ENCODE data around the gene PGA3. TPM values are rescaled to one million over a fixed set of nuclear protein-coding genes. Genes with fewer than 3 reads are reported as not detected.
"Not testable (repeated sequence)": the region's sequence is repeated elsewhere in the genome, so short reads cannot be mapped to it uniquely, and the experiment has no call there.

PGA3 gene
- total RNA-seq, 6 experiments from 2014 or later: 0.21 to 0.37 (median 0.24) TPM; not detected in 1

DNA sequence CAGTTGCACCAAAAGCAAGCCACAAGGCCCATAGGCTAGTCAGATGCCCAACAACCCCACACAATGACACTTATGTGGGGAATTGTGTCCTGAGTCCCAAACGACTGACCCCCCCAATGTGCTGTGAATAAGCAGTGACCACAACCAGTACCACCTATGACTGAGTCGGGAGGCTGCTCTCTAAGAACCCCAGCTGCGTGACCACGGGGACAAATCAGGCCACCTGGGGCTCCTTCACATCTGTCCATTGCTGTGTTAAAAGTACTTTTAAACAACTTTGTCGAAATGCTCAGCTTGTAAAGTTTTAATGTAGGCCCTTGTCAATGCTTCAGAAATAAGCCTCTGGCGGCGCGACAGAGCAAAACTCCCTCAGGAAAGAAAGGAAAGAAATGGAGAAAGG is 37.0 kb downstream of the PGA3 start:
- not testable (repeated sequence) for H3K4me1 Mint-ChIP-seq (ENCODE audit: low read depth); H3K36me3 Mint-ChIP-seq (ENCODE audit: low read depth); H3K9me3 Mint-ChIP-seq; H3K27ac Mint-ChIP-seq; H3K4me3 Mint-ChIP-seq; H3K27me3 Mint-ChIP-seq (ENCODE audit: insufficient read depth); DNase-seq

DNA sequence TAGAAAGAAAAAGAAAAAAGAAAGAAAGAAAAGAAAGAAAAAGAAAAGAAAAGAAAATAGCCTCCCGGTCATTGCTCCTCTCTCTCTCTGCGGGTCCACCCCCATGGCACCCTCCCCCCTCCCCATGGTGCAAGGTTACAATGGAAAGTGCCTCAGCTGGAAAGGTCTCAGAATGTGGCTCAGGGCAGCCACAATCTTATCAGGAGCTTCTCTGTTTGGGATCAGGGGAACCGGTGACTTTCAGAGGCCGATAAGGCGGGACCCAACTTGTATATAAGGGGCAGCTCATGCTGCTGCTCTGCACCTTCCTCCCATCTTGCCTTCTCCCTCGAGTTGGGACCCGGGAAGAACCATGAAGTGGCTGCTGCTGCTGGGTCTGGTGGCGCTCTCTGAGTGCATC is 37.6 kb downstream of the PGA3 start, which contains the start of gene PGA5:
TSS of gene PGA5 (plus strand) at position 301 of the 400 bp plus-strand sequence. CDS start at position 353, 52 bp downstream.
- H3K4me1 Mint-ChIP-seq (ENCODE audit: low read depth); H3K27ac Mint-ChIP-seq; H3K27me3 Mint-ChIP-seq (ENCODE audit: insufficient read depth): not testable (repeated sequence)

DNA sequence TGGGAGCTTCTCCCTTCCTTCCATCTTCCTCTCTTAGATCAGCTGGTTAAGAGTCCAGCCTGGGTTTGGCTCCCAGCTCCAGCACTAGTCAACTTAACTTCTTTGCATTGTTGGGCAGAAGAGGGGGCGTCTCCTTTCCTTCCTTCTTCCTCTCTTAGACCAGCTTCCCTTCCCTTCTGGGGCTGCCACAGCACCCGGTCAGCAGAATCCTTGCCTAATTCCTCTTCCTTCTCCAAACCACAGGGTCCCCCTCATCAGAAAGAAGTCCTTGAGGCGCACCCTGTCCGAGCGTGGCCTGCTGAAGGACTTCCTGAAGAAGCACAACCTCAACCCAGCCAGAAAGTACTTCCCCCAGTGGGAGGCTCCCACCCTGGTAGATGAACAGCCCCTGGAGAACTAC is 38.2 kb downstream of the PGA3 start:
- not testable (repeated sequence) for H3K27me3 Mint-ChIP-seq (ENCODE audit: insufficient read depth); H3K4me1 Mint-ChIP-seq (ENCODE audit: low read depth); H3K27ac Mint-ChIP-seq; H3K4me3 Mint-ChIP-seq; H3K9me3 Mint-ChIP-seq; DNase-seq; H3K36me3 Mint-ChIP-seq (ENCODE audit: low read depth)

More for the DNA sequence above, 37.6 kb downstream of the PGA3 start, which contains the start of gene PGA5:
- not testable (repeated sequence) for H3K36me3 Mint-ChIP-seq (ENCODE audit: low read depth); DNase-seq; H3K4me3 Mint-ChIP-seq; H3K9me3 Mint-ChIP-seq

DNA sequence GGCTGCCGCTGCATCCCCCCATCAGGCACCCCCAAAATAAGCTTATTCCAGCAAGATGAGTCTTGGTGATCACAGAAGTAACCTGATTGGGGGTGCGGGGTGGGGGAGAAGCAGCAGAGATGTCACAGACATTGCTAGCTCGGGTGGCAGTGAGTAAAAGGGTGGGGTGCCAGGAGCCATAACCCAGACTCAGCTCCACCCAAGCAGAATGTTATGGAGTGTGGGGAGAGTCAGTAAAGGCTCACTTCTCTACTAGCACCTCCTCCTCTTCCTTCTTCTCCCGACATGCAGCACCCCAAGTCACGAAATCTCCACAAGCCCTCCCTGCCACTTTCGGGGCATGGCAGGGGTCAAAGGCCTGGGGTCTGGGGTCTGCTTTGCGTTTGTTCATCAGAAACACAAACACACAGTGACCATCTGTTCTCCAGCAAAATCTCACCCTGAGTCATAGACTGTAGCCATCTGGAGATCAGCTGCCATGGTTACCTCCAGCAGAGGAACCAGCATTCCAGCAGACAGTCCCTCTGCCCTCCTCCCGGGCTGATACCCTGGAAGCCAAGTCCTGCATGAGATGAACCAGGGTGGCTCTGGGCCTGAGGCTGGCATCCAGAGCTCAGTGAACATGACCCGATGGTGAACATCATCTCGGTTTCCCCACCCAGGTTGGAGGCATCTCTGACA is 42.1 kb downstream of the PGA3 start:
- H3K4me3 Mint-ChIP-seq; DNase-seq; H3K9me3 Mint-ChIP-seq; H3K27ac Mint-ChIP-seq; H3K36me3 Mint-ChIP-seq (ENCODE audit: low read depth); H3K4me1 Mint-ChIP-seq (ENCODE audit: low read depth): not testable (repeated sequence)
- peaks cover 25% of the 10 kb centered on the region for H3K27me3 Mint-ChIP-seq (ENCODE audit: insufficient read depth)

DNA sequence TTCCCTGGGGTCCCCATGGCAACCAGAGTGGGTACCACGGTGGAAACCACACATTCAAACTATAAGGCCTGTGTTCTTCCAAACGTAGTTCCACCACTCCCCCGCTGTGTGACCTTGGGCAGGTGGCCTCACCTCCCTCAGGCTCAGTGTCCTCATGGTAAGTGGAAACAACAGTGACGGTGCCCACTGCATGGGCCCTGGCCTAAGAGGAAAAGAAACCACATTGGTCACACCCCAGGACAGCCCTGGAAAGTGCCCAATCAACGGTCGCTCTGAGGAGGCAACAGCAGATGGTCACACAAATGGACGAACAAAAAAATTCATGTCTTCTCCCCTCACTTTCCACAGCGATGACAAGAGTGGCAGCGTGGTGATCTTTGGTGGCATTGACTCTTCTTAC is 44.8 kb downstream of the PGA3 start:
- not testable (repeated sequence) for DNase-seq; H3K9me3 Mint-ChIP-seq; H3K4me1 Mint-ChIP-seq (ENCODE audit: low read depth); H3K36me3 Mint-ChIP-seq (ENCODE audit: low read depth); H3K27ac Mint-ChIP-seq; H3K4me3 Mint-ChIP-seq
- H3K27me3 Mint-ChIP-seq (ENCODE audit: insufficient read depth): peaks cover 23% of the 10 kb centered on the region

DNA sequence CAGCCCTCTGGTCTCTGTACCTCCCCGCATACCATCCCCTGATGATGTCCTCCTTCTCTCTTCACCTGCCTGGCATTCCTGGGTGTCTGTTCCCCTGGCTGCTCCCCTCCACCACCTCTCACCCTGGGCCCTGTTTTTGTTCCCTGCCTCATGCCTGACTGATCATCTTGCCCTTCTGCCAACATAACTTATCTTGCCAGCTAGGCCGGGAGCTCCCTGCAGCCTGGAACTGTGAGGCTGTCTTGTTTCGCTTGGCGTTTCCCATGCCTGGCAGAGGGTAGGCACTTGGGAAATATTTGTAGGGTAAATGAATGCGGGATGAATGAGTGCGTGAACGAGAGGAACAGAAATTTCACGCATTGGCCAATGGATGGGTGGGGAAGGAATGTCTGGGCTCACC is 45.9 kb downstream of the PGA3 start:
- not testable (repeated sequence) for H3K27ac Mint-ChIP-seq; H3K4me3 Mint-ChIP-seq; H3K36me3 Mint-ChIP-seq (ENCODE audit: low read depth); H3K4me1 Mint-ChIP-seq (ENCODE audit: low read depth); H3K9me3 Mint-ChIP-seq; DNase-seq
- peaks cover 23% of the 10 kb centered on the region for H3K27me3 Mint-ChIP-seq (ENCODE audit: insufficient read depth)

DNA sequence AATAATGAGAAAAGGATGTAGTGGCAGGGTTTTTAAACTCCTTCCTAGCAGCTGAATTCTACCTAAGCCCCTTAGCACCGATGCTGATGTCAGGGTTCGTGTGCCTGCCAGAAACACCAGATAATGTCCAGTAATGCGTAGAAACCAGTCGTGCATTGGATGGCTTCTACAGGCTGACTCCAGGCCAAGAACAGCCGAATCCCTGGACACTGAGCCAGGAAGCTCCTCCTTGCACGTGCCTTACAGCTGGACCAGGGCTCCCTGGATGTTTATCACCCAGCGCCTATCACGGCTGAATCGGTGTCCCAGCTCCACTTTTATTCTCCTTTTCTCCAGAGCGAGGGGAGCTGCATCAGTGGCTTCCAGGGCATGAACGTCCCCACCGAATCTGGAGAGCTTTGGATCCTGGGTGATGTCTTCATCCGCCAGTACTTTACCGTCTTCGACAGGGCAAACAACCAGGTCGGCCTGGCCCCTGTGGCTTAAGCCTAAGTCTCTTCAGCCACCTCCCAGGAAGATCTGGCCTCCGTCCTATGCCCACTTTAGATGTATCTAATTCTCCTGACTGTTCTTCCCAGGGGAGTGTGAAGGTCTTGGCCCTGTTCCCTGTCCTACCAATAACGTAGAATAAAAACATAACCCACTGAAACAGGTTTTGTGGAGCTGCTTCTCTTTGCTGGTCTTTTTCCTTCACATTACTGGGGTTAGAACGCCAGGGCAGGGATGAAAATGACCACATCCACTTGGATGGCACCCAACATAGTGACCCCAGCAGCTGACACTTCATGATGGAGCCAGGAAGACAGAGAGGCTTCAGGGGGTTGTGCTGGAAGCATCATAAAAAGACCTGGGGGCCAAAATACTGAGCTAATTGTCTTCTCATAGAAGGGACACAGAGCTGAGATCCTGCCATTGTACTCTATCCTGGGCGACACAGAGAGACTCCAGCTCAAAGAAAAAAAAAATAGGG is 47.8 kb downstream of the PGA3 start:
- H3K27ac Mint-ChIP-seq; H3K36me3 Mint-ChIP-seq (ENCODE audit: low read depth); DNase-seq; H3K9me3 Mint-ChIP-seq; H3K4me3 Mint-ChIP-seq: not testable (repeated sequence)
- H3K27me3 Mint-ChIP-seq (ENCODE audit: insufficient read depth): peaks cover 23% of the 10 kb centered on the region
- peaks cover 11% of the 10 kb centered on the region; the same call in 1 of the 2 replicates for H3K4me1 Mint-ChIP-seq (ENCODE audit: low read depth)

DNA sequence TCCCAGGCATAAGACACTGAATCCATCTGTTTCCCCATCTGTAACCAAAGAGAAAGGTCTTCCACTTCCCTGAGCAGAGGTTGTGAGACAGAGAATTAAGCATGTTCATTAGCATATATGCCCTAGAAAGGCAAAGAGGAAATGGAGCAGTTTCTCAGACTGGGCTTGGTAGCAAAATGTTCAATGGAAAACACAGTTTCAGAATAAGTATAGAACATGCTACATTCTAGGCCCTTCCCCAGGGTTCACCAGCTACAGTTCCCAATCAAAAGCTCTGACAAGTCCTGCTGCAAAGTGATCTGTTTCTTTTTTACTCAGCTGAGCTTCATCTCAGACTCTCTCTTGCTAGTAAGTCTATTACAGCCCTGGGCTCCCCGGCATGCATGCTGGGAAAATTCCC is 49.0 kb downstream of the PGA3 start:
- not testable (repeated sequence) for H3K36me3 Mint-ChIP-seq (ENCODE audit: low read depth); H3K4me3 Mint-ChIP-seq; DNase-seq; H3K27ac Mint-ChIP-seq; H3K9me3 Mint-ChIP-seq
- H3K27me3 Mint-ChIP-seq (ENCODE audit: insufficient read depth): peaks cover 20% of the 10 kb centered on the region
- H3K4me1 Mint-ChIP-seq (ENCODE audit: low read depth): peaks cover 11% of the 10 kb centered on the region; the same call in 1 of the 2 replicates

DNA sequence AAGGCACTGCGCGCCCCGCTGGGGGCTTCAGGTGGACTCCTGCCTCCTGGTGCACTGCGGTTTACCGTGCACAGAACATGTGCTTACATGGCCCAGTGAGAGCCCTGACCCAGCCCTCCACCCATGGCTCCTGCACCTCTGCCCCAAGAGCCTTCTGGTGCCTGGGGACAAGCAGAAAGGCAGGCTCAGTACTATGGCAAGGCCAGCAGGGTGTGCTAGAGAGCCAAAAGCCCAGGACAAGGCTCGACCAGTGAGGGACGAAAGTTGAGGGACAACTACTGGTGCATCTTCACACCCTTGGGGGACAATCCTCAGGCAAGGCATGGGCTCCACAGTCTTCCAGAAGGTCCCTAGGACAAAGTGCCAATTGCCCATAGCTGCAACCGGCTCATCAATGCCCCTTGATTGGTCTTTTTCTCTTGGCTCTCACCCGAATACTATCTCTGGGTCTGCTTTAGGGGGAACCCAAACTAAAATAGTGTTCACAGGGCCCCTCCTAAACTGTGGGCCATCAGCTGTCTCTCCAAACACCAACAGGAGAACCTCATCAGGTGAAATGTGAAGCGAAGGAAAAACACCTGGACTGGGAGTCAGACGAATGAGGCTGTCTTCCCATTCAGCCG is 51.2 kb downstream of the PGA3 start:
- no peak overlapping the region for H3K27ac Mint-ChIP-seq
- H3K4me3 Mint-ChIP-seq: no peak overlapping the region
- H3K36me3 Mint-ChIP-seq (ENCODE audit: low read depth): no peaks in the 10 kb centered on the region
- peaks cover 11% of the 10 kb centered on the region; the same call in 1 of the 2 replicates for H3K4me1 Mint-ChIP-seq (ENCODE audit: low read depth)
- TF ChIP-seq, protein P1, sequence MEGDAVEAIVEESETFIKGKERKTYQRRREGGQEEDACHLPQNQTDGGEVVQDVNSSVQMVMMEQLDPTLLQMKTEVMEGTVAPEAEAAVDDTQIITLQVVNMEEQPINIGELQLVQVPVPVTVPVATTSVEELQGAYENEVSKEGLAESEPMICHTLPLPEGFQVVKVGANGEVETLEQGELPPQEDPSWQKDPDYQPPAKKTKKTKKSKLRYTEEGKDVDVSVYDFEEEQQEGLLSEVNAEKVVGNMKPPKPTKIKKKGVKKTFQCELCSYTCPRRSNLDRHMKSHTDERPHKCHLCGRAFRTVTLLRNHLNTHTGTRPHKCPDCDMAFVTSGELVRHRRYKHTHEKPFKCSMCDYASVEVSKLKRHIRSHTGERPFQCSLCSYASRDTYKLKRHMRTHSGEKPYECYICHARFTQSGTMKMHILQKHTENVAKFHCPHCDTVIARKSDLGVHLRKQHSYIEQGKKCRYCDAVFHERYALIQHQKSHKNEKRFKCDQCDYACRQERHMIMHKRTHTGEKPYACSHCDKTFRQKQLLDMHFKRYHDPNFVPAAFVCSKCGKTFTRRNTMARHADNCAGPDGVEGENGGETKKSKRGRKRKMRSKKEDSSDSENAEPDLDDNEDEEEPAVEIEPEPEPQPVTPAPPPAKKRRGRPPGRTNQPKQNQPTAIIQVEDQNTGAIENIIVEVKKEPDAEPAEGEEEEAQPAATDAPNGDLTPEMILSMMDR (IDR thresholded peaks at IDR 0.05): peak; percentile 93
- H3K9me3 Mint-ChIP-seq: no peaks in the 10 kb centered on the region
- peaks cover 4% of the 10 kb centered on the region for H3K27me3 Mint-ChIP-seq (ENCODE audit: insufficient read depth)
- DNase-seq: peak; percentile 56

Measured in HFFc6 (cell line).